CMK (cell line): ENCODE results near the gene AMDHD1.
A peak's percentile ranks its signal among the peaks of the same experiment; 100 is the strongest.

Source experiments
- DNase-seq: peaks from one replicate; pipeline ENCODE4 v3.0.0-alpha.2; 2010; ENCODE audit warnings: low read depth

The AMDHD1 gene, protein sequence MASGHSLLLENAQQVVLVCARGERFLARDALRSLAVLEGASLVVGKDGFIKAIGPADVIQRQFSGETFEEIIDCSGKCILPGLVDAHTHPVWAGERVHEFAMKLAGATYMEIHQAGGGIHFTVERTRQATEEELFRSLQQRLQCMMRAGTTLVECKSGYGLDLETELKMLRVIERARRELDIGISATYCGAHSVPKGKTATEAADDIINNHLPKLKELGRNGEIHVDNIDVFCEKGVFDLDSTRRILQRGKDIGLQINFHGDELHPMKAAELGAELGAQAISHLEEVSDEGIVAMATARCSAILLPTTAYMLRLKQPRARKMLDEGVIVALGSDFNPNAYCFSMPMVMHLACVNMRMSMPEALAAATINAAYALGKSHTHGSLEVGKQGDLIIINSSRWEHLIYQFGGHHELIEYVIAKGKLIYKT

DNA sequence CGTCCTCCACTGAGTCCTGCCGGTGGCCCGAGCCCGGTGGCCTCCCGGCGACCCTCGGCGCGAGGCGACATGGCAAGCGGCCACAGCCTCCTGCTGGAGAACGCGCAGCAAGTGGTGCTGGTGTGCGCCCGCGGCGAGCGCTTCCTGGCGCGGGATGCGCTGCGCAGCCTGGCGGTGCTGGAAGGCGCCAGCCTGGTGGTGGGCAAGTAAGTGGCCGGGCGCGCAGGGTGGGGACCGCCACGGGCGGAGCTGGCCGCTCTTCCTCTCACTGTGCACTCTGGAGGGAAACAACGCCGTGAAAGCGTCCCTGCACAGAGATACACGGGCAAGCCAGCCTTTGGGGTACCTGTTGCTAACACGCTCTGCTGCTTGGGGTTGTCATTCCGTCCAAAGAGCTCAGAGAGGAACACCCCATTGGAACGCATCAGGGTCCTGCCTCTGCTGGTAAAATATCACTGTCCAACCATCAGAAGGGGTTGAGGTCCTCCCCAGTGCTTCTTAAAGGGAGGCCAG, at the start of gene AMDHD1:
Gene AMDHD1 (plus strand): TSS at position 2 of the 513 bp plus-strand sequence. CDS start 68 bp downstream, at position 70.
- peak; percentile 24 for DNase-seq

DNA sequence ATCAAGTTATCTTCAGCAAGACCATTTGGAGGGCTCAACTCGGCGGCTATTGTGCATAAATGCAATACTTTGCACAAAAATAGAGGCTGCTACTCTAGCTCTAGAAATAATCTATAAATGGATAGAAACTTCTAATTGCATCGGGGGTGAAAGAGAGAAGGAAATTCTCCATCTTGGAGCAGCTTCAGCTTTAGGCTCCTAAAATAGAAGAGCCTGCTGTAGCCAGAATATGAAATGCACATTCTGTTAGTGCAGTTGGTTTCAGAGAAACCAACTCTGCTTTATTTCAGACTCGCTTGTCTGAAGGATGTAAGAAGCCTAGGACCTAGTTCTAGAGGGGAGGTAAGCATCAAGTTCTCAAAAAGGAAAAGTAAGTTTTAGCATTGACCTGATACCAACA, 46.3 kb upstream of the AMDHD1 start:
- DNase-seq, result no peak

DNA sequence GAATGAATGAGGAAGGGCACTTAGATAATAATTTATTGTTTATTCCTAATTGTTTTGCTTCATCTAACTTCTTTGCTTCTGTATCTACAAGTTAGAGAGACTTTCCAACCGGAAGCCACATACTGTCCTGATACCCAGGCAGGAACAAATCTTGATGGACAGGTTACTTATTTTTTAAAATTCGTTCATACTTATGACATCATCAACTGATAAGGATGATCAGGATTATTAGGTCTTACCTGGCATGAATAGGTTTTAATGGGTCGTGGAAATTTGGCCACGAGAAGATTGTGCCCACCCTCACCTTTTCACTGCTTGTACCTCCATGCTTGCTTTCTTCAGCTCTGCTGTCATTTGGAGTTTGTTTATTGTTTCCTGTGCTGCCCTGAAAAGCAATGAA, 45.0 kb upstream of the AMDHD1 start:
- DNase-seq, result no peak

DNA sequence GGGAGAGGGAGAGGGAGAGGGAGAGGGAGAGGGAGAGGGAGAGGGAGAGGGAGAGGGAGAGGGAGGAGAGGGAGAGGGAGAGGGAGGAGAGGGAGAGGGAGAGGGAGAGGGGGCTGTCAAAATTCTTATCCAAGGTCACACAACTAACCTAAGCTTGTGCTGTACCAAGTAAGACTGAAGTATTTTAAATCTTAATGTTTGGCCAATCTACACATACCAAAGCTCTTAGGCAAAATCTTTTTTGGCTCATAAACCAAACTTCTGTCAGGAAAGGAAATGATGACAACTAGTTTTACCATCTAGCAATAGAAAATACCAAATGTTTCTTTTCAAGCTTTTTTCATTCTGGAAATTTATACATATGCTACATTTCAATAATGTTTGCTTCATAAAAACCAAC, 34.6 kb upstream of the AMDHD1 start:
- DNase-seq, result no peak

DNA sequence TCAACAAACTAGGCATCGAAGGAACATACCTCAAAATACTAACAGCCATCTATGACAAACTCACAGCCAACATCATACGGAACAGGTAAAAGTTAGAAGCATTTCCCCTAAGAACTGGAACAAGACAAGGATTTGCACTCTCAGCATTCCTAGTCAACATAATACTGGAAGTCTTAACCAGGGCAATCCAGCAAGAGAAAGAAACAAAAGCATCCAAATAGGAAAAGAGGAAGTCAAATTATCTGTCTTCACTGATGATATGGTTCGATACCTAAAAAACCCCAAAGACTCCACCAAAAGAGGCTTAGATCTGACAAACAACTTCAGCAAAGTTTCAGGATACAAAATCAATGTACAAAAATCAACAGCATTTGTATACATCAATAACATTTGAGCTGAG, 33.3 kb upstream of the AMDHD1 start:
- DNase-seq, result no peak

DNA sequence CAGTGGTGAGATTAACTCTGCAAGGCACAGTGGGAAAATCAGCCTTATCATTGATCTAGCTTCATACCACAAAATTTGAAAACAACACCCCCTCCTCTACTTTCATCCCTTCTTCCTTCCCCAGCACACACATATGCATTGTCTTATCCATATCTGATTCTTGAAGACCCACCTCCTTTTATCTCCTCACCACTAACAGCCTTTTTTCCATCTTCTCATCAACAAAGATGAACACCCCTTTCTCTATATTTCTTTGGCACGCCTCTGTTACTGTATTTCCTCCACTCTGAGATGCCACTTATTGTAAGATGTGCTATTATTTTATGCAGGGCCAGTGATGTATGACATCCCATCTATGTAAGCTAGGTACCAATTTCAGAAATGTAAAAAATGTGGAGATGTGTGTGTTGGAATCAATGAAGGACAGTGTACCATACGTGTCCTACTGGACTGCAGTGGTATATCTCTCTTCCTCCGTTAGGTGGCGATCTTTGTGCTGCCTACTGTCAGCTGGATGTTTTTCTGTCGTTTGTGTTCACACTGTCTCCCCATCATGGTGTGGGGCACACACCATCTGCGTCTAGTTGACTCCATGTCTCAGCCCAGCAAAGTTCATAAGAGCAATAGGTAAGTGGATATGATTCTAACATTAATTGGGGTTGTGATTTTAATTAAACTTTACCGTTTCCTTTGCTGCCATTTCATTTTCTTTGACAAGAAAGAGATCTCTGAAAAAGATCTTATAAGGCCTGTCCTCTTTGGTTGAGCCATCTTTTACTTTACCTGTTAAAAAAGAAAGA, 24.7 kb upstream of the AMDHD1 start:
- peak; percentile 9 for DNase-seq

DNA sequence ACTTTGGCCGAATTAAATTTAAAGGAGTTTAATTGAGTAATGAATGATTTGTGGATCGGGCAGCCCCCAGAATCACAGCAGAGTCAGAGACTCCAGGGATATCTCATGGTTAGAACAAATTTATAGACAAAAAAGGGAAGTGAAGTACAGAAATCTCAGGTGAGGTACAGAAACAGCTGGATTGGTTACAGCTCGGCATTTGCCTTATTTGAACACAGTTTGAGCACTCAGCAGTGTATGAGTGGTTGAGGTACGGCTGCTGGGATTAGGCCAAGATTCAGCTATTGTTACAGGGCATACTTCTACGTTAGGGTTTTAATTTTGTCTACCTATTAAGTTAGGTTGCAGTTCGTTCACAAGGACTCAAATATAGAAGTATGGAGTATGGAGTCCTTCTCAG, 24.0 kb upstream of the AMDHD1 start:
- DNase-seq, result no peak

DNA sequence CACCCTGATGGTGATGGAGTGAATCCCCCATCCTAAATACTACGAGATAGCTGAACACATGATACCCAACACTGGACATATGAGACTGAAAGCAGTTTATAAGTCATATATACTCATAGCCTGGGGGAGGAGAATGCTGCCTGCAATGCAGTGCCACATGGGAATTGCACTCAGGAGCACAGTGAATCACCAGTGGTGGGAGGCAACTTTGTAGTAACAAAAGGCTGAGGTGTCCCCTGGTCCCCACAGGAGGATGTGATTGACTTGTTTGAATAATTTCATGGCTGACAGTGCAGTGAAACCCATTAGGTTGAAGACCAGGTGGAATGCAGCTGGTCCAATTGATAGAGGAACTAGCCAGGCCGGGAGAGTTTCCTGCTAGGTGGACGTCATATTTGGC, 20.9 kb upstream of the AMDHD1 start:
- DNase-seq, result no peak

DNA sequence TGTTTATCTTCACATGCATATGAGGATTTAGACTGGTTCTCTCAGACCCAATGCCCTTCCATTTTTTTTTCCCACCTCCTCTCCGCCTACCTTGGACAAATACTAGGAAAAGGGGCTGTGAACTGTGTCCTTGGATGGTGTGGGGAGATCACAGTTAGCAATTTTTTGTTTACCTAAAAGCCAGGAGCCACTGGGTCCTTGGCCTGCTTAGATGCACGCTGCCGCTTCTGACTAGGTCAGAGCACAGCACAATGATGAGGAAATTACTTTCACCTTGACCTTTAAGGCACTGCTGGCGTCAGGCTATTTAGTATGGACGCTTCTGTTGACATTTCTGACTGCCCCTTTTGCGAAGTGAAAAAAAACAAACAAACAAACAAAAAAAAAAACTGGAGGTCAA, 2.6 kb upstream of the AMDHD1 start:
- no peak for DNase-seq

DNA sequence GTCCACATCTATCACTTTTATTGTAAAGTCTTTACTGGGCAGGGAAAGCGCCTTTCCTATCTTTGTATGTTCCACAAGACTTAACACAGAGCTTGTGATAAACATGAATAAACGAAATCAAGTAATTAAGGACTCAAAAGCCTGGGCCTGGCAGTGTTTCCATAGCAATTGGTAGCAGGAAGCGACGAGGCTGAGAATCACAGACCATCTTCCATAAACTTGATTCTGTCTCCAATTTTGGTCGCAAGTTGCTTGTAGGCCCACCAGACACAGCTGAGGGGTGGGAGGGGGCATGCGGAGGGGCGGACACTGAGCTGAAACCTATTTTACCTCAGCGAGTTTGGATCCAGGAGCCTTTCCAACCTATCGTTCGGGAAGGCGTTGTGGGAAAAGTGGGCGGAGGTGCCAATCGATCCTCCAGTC, 1.0 kb upstream of the AMDHD1 start:
- no peak for DNase-seq

DNA sequence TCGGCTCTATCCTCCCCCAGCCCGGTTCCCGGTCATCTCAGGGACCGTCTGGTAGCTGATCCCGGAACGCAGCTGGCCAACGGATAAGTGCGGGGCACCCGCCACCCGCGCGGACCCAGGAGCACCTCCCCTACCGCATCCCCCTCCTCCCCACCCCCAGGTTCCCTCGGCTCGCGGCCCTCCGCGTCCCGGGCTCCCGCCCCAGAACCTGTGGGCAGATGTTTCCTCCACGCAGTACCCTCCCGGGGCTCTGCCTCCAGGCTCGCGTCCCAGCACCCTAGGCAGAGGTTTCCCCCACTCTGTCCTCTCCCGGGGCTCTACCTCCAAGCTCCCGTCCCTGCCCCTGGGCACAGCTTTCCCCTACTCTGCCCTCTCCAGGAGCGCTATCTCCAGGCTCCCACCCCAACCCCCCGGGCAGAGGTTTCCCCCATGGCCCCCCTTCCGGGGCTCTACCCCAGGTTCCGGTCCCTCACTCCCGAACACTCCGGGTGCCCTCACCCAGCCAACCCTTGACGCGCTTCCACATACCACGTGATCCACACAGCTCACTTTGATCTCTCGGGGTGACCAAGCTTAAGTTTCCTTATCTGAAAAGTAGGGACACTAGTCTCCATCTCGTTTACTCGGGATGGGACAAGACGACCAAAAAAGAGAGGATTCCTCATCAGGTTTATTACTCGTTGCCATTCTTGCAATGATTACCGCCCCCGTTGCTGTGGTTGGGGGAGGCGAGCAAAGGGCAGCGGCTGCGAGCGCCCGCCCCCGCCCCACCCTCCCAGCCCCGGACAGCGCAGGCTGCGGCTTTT, 404 bp upstream of the AMDHD1 start, which contains the start of gene CCDC38:
Gene CCDC38 (minus strand): TSS at position 91 of the 806 bp plus-strand sequence. CDS start 6,105 bp downstream, outside the sequence.
- DNase-seq, result peak; percentile 59

DNA sequence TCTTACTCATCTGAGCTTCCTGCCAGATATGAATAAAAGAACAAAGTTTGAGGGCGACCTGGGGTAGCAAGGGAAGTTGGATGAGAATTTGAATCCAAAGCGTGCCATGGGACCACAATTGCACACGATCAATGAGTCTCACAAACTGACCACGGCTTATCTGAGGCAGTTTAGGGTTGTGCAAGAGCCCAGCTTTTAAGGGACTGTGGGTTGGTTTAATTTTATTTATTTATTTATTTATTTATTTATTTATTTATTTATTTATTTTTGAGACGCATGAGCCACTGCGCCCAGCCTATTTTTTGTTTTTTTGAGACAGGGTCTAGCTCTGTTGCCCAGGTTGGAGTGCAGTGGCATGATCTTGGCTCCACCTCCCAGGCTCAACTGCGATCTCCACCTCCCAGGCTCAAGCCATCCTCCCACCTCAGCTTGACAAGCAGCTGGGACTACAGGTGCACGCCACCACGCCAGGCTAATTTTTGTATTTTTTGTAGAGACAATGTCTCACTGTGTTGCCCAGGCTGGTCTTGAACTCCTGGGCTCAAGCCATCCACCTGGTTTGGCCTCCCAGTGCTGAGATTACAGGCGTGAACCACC, 1.1 kb downstream of the AMDHD1 start:
- DNase-seq, result no peak

DNA sequence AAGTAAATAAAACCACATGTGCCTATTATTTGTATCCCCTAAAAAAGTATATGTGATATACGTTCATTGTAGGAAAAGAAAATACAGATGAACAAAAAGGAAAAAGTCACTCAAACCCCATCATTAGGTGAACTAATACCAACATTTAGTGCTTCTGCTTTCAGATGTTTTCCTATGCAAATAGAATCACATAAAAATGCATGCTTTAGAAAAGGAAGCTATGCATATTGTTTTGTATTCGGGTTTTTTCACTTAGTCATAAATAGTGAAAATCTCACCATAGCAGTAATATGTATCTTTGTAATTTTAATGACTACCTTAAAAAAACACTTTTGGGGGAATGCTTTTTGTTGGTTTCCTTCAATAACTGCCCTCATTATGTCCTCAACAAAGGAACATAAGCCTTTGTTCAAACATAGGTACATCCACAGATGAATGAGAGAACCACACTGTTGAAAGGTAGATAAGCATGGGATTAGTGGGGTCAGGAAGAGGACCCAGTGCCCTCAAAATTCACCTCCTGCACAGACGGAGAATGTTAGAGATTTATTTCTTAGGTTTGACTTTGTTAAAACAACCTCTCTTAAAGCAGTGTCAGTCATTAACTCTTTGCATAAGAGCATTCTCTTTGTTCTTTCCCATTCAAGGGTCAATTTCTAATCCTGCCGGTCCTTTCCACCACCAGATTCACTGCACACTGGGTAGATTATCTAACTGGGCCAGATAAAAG, 6.5 kb downstream of the AMDHD1 start:
- no peak for DNase-seq

DNA sequence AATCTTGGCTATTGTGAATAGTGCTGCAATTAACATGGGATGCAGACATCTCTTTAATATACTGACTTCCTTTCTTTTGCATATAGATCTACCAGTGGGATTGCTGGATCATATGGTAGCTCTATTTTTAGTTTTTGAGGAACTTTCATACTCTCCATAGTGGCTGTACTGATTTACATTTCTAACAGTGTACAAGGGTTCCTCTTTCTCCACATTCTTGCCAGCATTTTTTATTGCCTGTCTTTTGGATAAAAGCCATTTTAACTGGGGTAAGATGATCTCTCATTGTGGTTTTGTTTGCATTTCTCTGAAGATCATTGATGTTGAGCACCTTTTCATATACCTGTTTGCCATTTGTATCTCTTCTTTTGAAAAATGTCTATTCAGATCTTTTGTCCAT, 8.4 kb downstream of the AMDHD1 start:
- DNase-seq, result no peak

DNA sequence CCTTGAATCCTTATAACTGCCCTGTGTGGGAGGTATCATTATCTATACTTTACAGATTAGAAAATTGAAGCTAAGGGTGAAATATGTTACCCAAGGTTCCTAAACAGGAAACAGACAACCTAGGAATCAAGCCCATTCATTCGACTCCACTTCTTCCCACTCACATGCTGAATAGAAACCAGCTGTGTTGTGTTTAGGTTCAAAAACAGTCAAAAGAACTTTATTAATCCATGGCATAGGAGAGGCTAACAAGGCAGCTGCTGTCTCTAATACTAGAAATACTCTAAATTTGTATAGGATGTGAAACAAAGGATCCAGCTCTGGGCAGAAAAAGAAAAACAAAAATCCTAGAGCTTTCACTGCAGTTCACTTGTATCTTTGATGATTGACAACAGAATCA, 9.9 kb downstream of the AMDHD1 start:
- no peak for DNase-seq

DNA sequence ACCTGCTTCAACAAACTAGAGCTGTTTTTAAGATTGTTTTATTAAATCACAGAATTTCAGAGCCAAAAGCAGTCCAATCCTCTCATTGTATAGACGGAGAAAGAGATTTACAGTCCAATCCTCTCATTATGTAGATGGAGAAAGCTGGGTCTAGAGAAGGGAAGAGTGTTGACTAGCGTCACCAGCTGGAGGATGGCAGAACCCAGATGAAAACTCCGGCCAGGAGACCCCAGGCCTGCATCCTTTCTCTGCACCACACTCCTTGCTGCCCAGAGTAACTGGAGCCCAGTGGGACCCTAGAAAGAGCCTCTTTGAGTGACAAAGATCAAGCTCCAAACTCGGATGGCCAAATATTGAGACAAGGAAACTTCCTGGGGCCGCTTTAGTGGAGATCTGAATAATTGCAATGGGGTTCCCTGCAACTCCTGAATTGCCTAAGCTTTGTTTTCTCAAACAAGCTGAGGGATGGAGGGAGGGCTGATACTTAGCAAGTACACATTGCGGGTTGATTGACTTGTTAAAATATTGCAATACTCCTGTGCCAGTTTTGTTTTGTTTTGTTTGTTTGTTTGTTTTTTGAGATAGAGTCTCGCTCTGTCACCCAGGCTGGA, 12.5 kb downstream of the AMDHD1 start:
- DNase-seq, result no peak

DNA sequence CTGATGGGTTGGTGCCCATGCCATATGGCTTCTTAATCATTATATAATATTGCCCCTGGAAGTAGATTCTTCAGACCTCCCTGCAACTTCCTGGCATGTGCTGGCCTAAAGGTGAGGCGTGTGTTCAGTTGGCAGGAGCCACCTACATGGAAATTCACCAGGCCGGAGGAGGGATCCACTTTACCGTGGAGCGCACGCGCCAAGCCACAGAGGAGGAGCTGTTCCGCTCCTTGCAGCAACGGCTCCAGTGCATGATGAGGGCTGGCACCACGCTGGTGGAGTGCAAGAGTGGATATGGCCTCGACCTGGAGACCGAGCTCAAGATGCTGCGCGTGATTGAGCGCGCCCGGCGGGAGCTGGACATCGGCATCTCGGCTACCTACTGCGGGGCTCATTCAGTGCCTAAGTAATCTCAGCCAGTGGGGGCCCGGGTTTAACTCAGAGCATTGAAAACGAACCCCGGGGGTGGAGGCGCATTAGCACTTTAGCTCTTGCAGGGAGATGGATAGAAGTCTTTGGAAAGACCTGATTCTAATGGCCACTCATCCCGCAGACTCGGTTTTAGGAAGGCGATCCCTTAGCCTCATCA, 13.5 kb downstream of the AMDHD1 start:
- DNase-seq, result no peak

DNA sequence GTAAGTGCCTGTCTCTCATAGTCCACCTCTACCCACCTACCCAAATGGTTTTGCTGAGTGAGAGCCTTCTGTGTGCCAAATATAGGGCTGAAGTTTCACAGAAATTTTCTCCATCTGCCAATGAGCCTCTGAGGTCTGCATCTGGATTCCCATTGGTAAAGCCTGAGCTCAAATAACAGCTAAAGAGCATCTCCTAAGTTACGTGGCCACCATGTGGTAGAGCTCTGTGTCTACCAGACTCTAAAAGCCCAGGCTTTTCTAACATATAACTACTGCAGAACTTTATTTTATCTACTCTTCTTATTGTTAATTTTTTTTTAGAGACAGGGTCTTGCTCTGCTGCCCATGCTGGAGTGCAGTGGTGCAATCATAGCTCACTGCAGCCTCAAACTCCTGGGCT, 16.0 kb downstream of the AMDHD1 start:
- DNase-seq, result no peak

DNA sequence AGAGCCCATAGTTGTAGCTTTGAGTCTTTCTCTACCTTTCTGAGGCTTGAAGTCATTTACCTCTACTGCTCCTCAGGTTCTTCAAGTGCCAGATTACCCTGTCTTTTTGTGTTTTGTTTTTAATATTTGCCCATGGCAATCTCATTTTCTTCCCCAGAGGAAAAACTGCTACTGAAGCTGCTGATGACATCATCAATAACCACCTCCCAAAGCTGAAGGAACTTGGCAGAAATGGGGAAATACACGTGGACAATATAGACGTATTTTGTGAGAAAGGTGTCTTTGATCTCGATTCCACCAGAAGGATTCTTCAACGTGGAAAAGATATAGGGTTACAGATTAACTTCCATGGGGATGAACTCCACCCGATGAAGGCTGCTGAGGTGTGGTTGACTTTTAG, 17.1 kb downstream of the AMDHD1 start:
- DNase-seq, result no peak

DNA sequence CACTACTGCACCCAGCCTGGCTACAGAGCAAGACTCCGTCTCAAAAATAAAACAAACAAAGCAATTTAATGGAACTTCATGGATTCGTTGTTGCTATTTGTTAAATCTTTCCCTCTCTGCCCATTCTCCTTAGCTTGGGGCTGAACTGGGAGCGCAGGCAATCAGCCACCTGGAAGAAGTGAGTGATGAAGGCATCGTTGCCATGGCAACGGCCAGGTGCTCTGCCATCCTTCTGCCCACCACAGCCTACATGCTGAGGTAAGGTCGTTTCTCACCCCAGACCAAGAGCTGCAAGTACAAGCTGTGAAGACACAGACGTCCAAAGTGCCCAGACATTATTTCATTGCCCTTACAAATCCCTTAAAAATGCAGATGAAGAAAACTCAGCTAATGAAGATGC, 19.1 kb downstream of the AMDHD1 start:
- DNase-seq, result no peak
